ENCODE data around the gene TNIK. TPM values are rescaled to one million over a fixed set of nuclear protein-coding genes. Genes with fewer than 3 reads are reported as not detected.

Gene TNIK
- total RNA-seq, 1 experiment from 2014 or later = 0.69 TPM

DNA sequence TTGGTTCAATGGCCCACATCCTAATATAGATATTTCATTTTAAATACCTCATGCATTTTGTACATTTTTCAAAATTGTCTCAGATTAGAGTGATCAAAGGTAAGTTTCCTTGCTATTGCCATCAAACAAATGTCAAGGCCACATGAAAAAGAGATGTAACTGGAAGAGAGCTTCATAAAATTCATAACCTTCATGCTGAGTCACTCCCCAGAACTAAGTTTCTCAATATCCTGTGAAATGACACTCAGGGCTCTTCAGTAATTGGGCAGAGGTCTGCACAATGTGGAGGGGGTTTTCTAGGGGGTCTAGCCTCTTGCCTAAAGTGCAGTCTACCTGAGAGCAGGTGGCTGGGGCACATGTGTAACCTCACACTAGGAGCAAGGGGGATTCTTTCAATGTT is 281.5 kb downstream of the TNIK start:
- no peak for DNase-seq (ENCODE audit: low spot score)
- no peak for TF ChIP-seq EZH2 (IDR thresholded peaks at IDR 0.05; ENCODE audit: borderline replicate concordance, low read depth, low read length, poor library complexity, severe bottlenecking)
- TF ChIP-seq, protein P1, sequence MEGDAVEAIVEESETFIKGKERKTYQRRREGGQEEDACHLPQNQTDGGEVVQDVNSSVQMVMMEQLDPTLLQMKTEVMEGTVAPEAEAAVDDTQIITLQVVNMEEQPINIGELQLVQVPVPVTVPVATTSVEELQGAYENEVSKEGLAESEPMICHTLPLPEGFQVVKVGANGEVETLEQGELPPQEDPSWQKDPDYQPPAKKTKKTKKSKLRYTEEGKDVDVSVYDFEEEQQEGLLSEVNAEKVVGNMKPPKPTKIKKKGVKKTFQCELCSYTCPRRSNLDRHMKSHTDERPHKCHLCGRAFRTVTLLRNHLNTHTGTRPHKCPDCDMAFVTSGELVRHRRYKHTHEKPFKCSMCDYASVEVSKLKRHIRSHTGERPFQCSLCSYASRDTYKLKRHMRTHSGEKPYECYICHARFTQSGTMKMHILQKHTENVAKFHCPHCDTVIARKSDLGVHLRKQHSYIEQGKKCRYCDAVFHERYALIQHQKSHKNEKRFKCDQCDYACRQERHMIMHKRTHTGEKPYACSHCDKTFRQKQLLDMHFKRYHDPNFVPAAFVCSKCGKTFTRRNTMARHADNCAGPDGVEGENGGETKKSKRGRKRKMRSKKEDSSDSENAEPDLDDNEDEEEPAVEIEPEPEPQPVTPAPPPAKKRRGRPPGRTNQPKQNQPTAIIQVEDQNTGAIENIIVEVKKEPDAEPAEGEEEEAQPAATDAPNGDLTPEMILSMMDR (conservative IDR thresholded peaks at IDR 0.05; ENCODE audit: low read depth, low read length) = no peak
- H3K9me3 ChIP-seq (ENCODE audit: low read depth, low read length, poor library complexity, severe bottlenecking) = no peaks in the 10 kb centered on the region
- no peaks in the 10 kb centered on the region for H3K27me3 ChIP-seq (replicated peaks; ENCODE audit: insufficient read depth, low read depth, low read length, poor library complexity)
- H3K27ac ChIP-seq (ENCODE audit: low read depth, low read length, poor library complexity, severe bottlenecking) = no peak overlapping the region
- BruUV-seq (replicated peaks) = no TSS peak
- H3K4me1 ChIP-seq (ENCODE audit: insufficient read depth, low read length, poor library complexity, severe bottlenecking) = no peaks in the 10 kb centered on the region
- ChIA-PET CTCF (no interaction called here), POLR2A (ENCODE audit: low non-redundant PET) (no interaction called here)
- intact Hi-C loops (cut with micrococcal nuclease; ENCODE audit: unreplicated experiment) = no loop called here
- no peak overlapping the region for H3K4me3 ChIP-seq (ENCODE audit: low read depth, low read length, poor library complexity, severe bottlenecking)
- H3K36me3 ChIP-seq (ENCODE audit: insufficient read depth, low read length, poor library complexity, severe bottlenecking) = no peaks in the 10 kb centered on the region

DNA sequence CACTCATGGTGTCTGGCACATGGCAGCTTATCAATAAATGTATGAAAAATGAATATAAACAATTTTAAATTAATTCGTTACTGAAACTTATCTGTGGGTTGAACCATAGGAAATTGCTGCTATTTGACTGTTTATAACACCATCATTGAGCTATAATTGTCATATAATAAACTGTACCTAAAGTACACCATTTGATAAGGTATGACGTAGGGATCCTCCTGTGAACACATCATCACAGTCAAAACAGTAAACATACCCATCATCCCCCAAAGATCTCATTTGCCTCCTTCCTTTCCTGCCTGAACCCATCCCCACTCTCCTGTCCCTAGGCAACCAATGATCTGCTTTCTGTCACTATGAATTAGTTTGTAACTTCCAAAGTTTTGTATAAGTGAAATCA is 282.7 kb downstream of the TNIK start:
- ChIA-PET CTCF (no interaction called here), POLR2A (ENCODE audit: low non-redundant PET) (no interaction called here)
- BruUV-seq (replicated peaks) = no TSS peak
- Histone ChIP-seq H3K27me3 (replicated peaks; ENCODE audit: insufficient read depth, low read depth, low read length, poor library complexity) (no peaks in the 10 kb centered on the region), H3K27ac (ENCODE audit: low read depth, low read length, poor library complexity, severe bottlenecking) (no peak overlapping the region), H3K36me3 (ENCODE audit: insufficient read depth, low read length, poor library complexity, severe bottlenecking) (no peaks in the 10 kb centered on the region), H3K4me1 (ENCODE audit: insufficient read depth, low read length, poor library complexity, severe bottlenecking) (no peaks in the 10 kb centered on the region), H3K4me3 (ENCODE audit: low read depth, low read length, poor library complexity, severe bottlenecking) (no peak overlapping the region), H3K9me3 (ENCODE audit: low read depth, low read length, poor library complexity, severe bottlenecking) (no peaks in the 10 kb centered on the region)
- no peak for DNase-seq (ENCODE audit: low spot score)
- TF ChIP-seq, protein P1 (conservative IDR thresholded peaks at IDR 0.05; ENCODE audit: low read depth, low read length) = no peak
- no peak for TF ChIP-seq EZH2 (IDR thresholded peaks at IDR 0.05; ENCODE audit: borderline replicate concordance, low read depth, low read length, poor library complexity, severe bottlenecking)
- intact Hi-C loops (cut with micrococcal nuclease; ENCODE audit: unreplicated experiment) = no loop called here

DNA sequence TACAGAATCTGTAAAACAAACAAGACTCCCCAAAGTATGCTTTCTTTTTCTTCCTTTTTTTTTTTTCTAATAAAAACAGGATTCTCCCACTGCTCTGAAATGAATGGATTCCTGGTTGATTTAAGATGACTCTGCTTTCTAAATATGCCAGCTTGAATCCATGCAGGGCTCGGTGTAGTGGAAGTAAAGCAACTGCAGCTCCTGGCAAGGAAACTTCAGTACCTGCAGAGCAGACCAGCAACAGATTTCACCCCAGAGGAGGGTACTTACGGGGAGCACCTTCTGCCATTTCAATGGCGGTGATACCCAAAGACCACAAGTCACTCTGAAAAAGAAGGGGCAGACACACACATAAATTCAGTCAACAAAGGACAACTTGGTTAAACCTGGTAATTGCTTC is 283.1 kb downstream of the TNIK start:
- ChIA-PET CTCF (no interaction called here), POLR2A (ENCODE audit: low non-redundant PET) (no interaction called here)
- intact Hi-C loops (cut with micrococcal nuclease; ENCODE audit: unreplicated experiment) = no loop called here
- Histone ChIP-seq H3K27me3 (replicated peaks; ENCODE audit: insufficient read depth, low read depth, low read length, poor library complexity) (no peaks in the 10 kb centered on the region), H3K36me3 (ENCODE audit: insufficient read depth, low read length, poor library complexity, severe bottlenecking) (no peaks in the 10 kb centered on the region), H3K27ac (ENCODE audit: low read depth, low read length, poor library complexity, severe bottlenecking) (no peak overlapping the region), H3K4me3 (ENCODE audit: low read depth, low read length, poor library complexity, severe bottlenecking) (no peak overlapping the region), H3K4me1 (ENCODE audit: insufficient read depth, low read length, poor library complexity, severe bottlenecking) (no peaks in the 10 kb centered on the region), H3K9me3 (ENCODE audit: low read depth, low read length, poor library complexity, severe bottlenecking) (no peaks in the 10 kb centered on the region)
- BruUV-seq (replicated peaks) = no TSS peak
- no peak for DNase-seq (ENCODE audit: low spot score)
- TF ChIP-seq, protein P1 (conservative IDR thresholded peaks at IDR 0.05; ENCODE audit: low read depth, low read length) = no peak
- TF ChIP-seq EZH2 (IDR thresholded peaks at IDR 0.05; ENCODE audit: borderline replicate concordance, low read depth, low read length, poor library complexity, severe bottlenecking) = no peak

All from A673 (cell line).